Amniotic epithelial cell (primary cell): ENCODE data around the gene RIOK2.

ENCODE experiments used
- DNase-seq: peaks from one replicate; pipeline ENCODE4 v3.0.0-alpha.2; 2010; ENCODE audit warnings: low read depth

Gene RIOK2

GRCh38 chr5:97125125-97125683 lies 57.8 kb downstream of the RIOK2 start:
- DNase-seq, result no peak

GRCh38 chr5:97124335-97124734 lies 58.7 kb downstream of the RIOK2 start:
- no peak for DNase-seq

GRCh38 chr5:97121848-97122247 lies 61.2 kb downstream of the RIOK2 start:
- no peak for DNase-seq

GRCh38 chr5:97120195-97120594 lies 62.9 kb downstream of the RIOK2 start:
- DNase-seq, result no peak

- DNase-seq, result no peak
Observed at GRCh38 chr5:97119007-97119390, 64.0 kb downstream of the RIOK2 start.

GRCh38 chr5:97118261-97119006 lies 64.6 kb downstream of the RIOK2 start:
- DNase-seq, result no peak

- DNase-seq, result no peak
Observed at GRCh38 chr5:97115932-97116331, 67.1 kb downstream of the RIOK2 start.

GRCh38 chr5:97112230-97112629 lies 70.8 kb downstream of the RIOK2 start:
- no peak for DNase-seq

- no peak for DNase-seq
Observed at GRCh38 chr5:97111616-97112015, 71.4 kb downstream of the RIOK2 start.

- DNase-seq, result no peak
Observed at GRCh38 chr5:97111004-97111403, 72.0 kb downstream of the RIOK2 start.
